NCI-H226 (cell line): ENCODE results near the gene MYO18A.
A peak's percentile ranks its signal among the peaks of the same experiment; 100 is the strongest.
"Not testable (repeated sequence)": the region's sequence is repeated elsewhere in the genome, so short reads cannot be mapped to it uniquely, and the experiment has no call there.

Experiments
- DNase-seq: peaks from one replicate; pipeline ENCODE4 v3.0.0-alpha.2; 2015

Gene MYO18A

GRCh38 chr17:29096094-29096493, 84.1 kb downstream of the MYO18A start:
- no peak for DNase-seq

- DNase-seq, result no peak
These were observed 84.8 kb downstream of the MYO18A start for GRCh38 chr17:29095439-29095838.

- DNase-seq, result no peak
These were observed 86.0 kb downstream of the MYO18A start for GRCh38 chr17:29094101-29094708.

GRCh38 chr17:29093090-29093871, 86.9 kb downstream of the MYO18A start:
- DNase-seq, result no peak

GRCh38 chr17:29091606-29092289, 88.5 kb downstream of the MYO18A start:
- DNase-seq, result no peak

- DNase-seq, result no peak
These were observed 89.2 kb downstream of the MYO18A start for GRCh38 chr17:29090750-29091605.

- DNase-seq, result no peak
These were observed 90.1 kb downstream of the MYO18A start for GRCh38 chr17:29090108-29090507.

- DNase-seq, result no peak
These were observed 90.6 kb downstream of the MYO18A start for GRCh38 chr17:29089601-29090044.

- not testable (repeated sequence) for DNase-seq
These were observed 91.4 kb downstream of the MYO18A start for GRCh38 chr17:29088782-29089181.

- no peak for DNase-seq
These were observed 93.4 kb downstream of the MYO18A start for GRCh38 chr17:29086628-29087332.

GRCh38 chr17:29085223-29085622, 95.0 kb downstream of the MYO18A start:
- no peak for DNase-seq

- DNase-seq, result no peak
These were observed 95.6 kb downstream of the MYO18A start for GRCh38 chr17:29084541-29085146.

GRCh38 chr17:29080965-29081364, 99.2 kb downstream of the MYO18A start:
- no peak for DNase-seq

- no peak for DNase-seq
These were observed 99.9 kb downstream of the MYO18A start for GRCh38 chr17:29080323-29080722.

GRCh38 chr17:29079887-29080286, 100.3 kb downstream of the MYO18A start:
- DNase-seq, result no peak

GRCh38 chr17:29079433-29079832, 100.8 kb downstream of the MYO18A start:
- DNase-seq, result no peak

GRCh38 chr17:29078183-29079045, 101.8 kb downstream of the MYO18A start:
- peak; percentile 13 for DNase-seq

GRCh38 chr17:29077320-29077719, 102.9 kb downstream of the MYO18A start:
- DNase-seq, result no peak

- DNase-seq, result no peak
These were observed 103.5 kb downstream of the MYO18A start for GRCh38 chr17:29076722-29077121.

- DNase-seq, result no peak
These were observed 104.1 kb downstream of the MYO18A start for GRCh38 chr17:29076087-29076486.

- no peak for DNase-seq
These were observed 105.7 kb downstream of the MYO18A start for GRCh38 chr17:29074488-29074887.
